ENCODE data around the gene MAP1LC3B2. TPM values are rescaled to one million over a fixed set of nuclear protein-coding genes. Genes with fewer than 3 reads are reported as not detected.

MAP1LC3B2 gene
- total RNA-seq, 1 donor from 2014 or later, result not detected

GRCh38 chr12:116538682-116539305 lies 20.4 kb upstream of the MAP1LC3B2 start:
- H3K4me3 ChIP-seq, result no peak overlapping the region
- no peak overlapping the region for H3K27ac ChIP-seq
- ATAC-seq (no peak), DNase-seq (no peak)
- H3K4me1 ChIP-seq, result peaks cover 25% of the 10 kb centered on the region
- no peak for TF ChIP-seq CTCF (IDR thresholded peaks at IDR 0.05)
- H3K27me3 ChIP-seq, result no peaks in the 10 kb centered on the region
- H3K9me3 ChIP-seq, result no peaks in the 10 kb centered on the region
- intact Hi-C loops (cut with DNase I), result no loop called here
- H3K36me3 ChIP-seq, result no peaks in the 10 kb centered on the region

GRCh38 chr12:116539361-116539771 lies 19.8 kb upstream of the MAP1LC3B2 start:
- TF ChIP-seq CTCF (IDR thresholded peaks at IDR 0.05), result no peak
- Histone ChIP-seq H3K27me3 (no peaks in the 10 kb centered on the region), H3K4me1 (peaks cover 28% of the 10 kb centered on the region), H3K36me3 (no peaks in the 10 kb centered on the region), H3K9me3 (no peaks in the 10 kb centered on the region), H3K27ac (no peak overlapping the region), H3K4me3 (no peak overlapping the region)
- intact Hi-C loops (cut with DNase I), result no loop called here
- DNase-seq (no peak), ATAC-seq (no peak)

DNA sequence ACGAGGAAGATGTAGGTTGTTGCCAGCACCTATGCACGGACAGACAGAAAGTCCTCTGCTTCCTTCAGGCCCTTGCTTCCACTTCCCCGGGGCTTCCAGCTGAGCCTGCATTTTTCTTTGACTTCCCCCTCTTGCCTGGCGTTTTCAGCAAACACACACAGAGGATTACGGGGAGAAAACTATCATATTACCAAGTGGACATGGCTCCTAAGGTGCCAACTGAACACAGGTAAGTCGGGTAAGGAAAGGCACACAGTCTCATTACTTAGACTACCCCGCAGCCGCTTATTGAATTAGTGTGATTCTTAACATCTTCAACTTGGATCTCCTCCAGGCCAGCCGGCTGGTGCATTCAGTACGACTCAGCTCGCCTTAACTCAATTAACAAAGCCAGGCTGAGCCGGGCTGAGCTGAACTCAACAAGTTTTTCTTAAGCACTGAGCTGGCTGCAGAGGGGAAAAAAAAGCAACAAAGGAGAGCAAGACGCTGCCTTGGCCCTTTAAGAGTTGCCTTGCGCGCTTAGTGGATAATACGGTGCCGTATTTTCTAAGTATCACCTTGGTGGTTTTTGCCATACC lies 19.2 kb upstream of the MAP1LC3B2 start:
- Histone ChIP-seq H3K4me1 (peaks cover 28% of the 10 kb centered on the region), H3K4me3 (no peak overlapping the region), H3K36me3 (no peaks in the 10 kb centered on the region), H3K27ac (no peak overlapping the region), H3K9me3 (no peaks in the 10 kb centered on the region), H3K27me3 (no peaks in the 10 kb centered on the region)
- DNase-seq, result no peak
- no peak for TF ChIP-seq CTCF (IDR thresholded peaks at IDR 0.05)
- ATAC-seq, result no peak
- intact Hi-C loops (cut with DNase I), result no loop called here

- Histone ChIP-seq H3K4me3 (no peak overlapping the region), H3K9me3 (no peaks in the 10 kb centered on the region), H3K27me3 (no peaks in the 10 kb centered on the region), H3K27ac (no peak overlapping the region), H3K36me3 (no peaks in the 10 kb centered on the region), H3K4me1 (peaks cover 28% of the 10 kb centered on the region)
- ATAC-seq, result no peak
- no peak for DNase-seq
- no peak for TF ChIP-seq CTCF (IDR thresholded peaks at IDR 0.05)
- intact Hi-C loops (cut with DNase I), result no loop called here
These were observed 18.5 kb upstream of the MAP1LC3B2 start for GRCh38 chr12:116540622-116541152.

- H3K36me3 ChIP-seq, result no peaks in the 10 kb centered on the region
- peaks cover 28% of the 10 kb centered on the region for H3K4me1 ChIP-seq
- intact Hi-C loops (cut with DNase I), result no loop called here
- ATAC-seq, result no peak
- no peak for TF ChIP-seq CTCF (IDR thresholded peaks at IDR 0.05)
- H3K4me3 ChIP-seq, result no peak overlapping the region
- no peaks in the 10 kb centered on the region for H3K9me3 ChIP-seq
- no peak for DNase-seq
- no peak overlapping the region for H3K27ac ChIP-seq
- no peaks in the 10 kb centered on the region for H3K27me3 ChIP-seq
These were observed 17.4 kb upstream of the MAP1LC3B2 start for GRCh38 chr12:116541547-116542344.

Data from upper lobe of right lung (tissue), 1 donor.